Heart right ventricle (tissue), 16 donors: ENCODE data around the gene SPATA17. TPM values are rescaled to one million over a fixed set of nuclear protein-coding genes. Genes with fewer than 3 reads are reported as not detected.

Experiments used
- ATAC-seq, 8 donors: fragments of 200-7000 bp; cut with Tn5 transposase; one replicate each; pipeline ENCODE4 v1.9.1; 2020; ENCODE audit warnings: mild to moderate bottlenecking in 8 of 8, moderate library complexity in 8 of 8, moderate number of reproducible peaks in 1 of 8
- DNase-seq, 2 donors: peaks; one replicate each; pipeline ENCODE4 v3.0.0-alpha.2; 2020
- H3K27ac ChIP-seq, 10 donors: fragments of 200-600 bp; sonication (generic) in 2 of 10; one replicate each; pipeline versions ENCODE4 v1.5.0 to v1.8.0; 2020 to 2022; ENCODE audit warnings: mild to moderate bottlenecking in 3 of 10
- H3K27me3 ChIP-seq, 7 donors: fragments of 200-600 bp; one replicate each; pipeline ENCODE4 v1.8.0; 2021 to 2022; ENCODE audit warnings: mild to moderate bottlenecking in 2 of 7
- H3K36me3 ChIP-seq, 9 donors: fragments of 200-600 bp; sonication (generic) in 1 of 9; one replicate each; pipeline versions ENCODE4 v1.5.0 to v1.8.0; 2020 to 2022; ENCODE audit warnings: mild to moderate bottlenecking in 2 of 9
- H3K4me1 ChIP-seq, 9 donors: fragments of 200-600 bp; sonication (generic) in 1 of 9; one replicate each; pipeline versions ENCODE4 v1.5.0 to v1.8.0; 2020 to 2022; ENCODE audit warnings: mild to moderate bottlenecking in 4 of 9
- H3K4me3 ChIP-seq, 10 donors: fragments of 200-600 bp; sonication (generic) in 2 of 10; one replicate each; pipeline versions ENCODE4 v1.5.0 to v1.8.0; 2020 to 2022; ENCODE audit warnings: mild to moderate bottlenecking in 7 of 10, moderate library complexity in 2 of 10
- H3K9me3 ChIP-seq, 11 donors: fragments of 200-600 bp in 10 of 11; sonication (generic) in 2 of 11; one replicate each; pipeline versions ENCODE4 v1.5.0 to v1.8.0; 2013 to 2022; ENCODE audit warnings: mild to moderate bottlenecking in 2 of 11, control low read depth in 1 of 11, moderate library complexity in 1 of 11
- WGBS, 2 donors: extraction: QIAGEN DNeasy Blood & Tissue Kit; methylation state at CpG; one replicate each; pipeline ENCODE4 v1.1.7; 2013; ENCODE audit warnings: inconsistent platforms in 1 of 2; 5-methylcytosine and 5-hydroxymethylcytosine counted together
- intact Hi-C, 10 donors: fragments of 100-400 bp; cut with DNase I; formaldehyde crosslinking; loops; one replicate each; pipeline versions ENCODE4 v1.11.1 to v1.14.2; 2022
- polyA plus RNA-seq, 2 donors: library from polyadenylated mRNA; stranded (reverse); fragments of 200-250 nt; gene quantifications; one replicate each; pipeline ENCODE4 v1.2.3, GENCODE V29; 2013
- total RNA-seq, 10 donors: library from RNA; stranded (reverse); fragmentation: NEBNext Ultra II Directional in 3 of 10; extraction: Animal tissue kit (Norgen Biotek cat#: 25700) in 3 of 10; gene quantifications; one replicate each; pipeline versions ENCODE4 v1.2.1 to v1.2.4, GENCODE V29; 2021 to 2023
- TF ChIP-seq, protein P1 (sequence below), 9 donors: fragments of 200-600 bp; sonication (generic) in 2 of 9; IDR thresholded peaks; one replicate each; pipeline versions ENCODE4 v1.5.0 to v1.8.0; 2021 to 2022; ENCODE audit warnings: antibody characterized with exemption in 9 of 9, mild to moderate bottlenecking in 5 of 9, moderate library complexity in 1 of 9
- donor health status: Arrhythmogenic right ventricular cardiomyopathy.
- donor health status: ischemic (EF 13 %, LVEDD 7.1; RV severe dilation, severe dysfunction).
- donor health status: healthy with polysubstance abuse.
- donor health status: DM: no; HTN: yes; CAD: no.
- donor health status: DM: no; HTN: no; CAD: no.
- donor health status: ischemic (EF 25% LVEDD 6.9; RV normal size, moderate dysfunction).
- donor health status: ischemic (EF 25% LVEDD 5.7; RV mildly dilated, moderate dysfunction).
- donor health status: healthy.
- donor health status: DM: yes; HTN: yes; CAD: no.
- donor health status: Ischemic cardiomyopathy.
- donor health status: ischemic (EF 35%, LVEDD 5.7; RV mildly dilated, moderate dysfunction).
- donor health status: nonischemic (EF 11% LVEDD 7.7; RV severe dilation, severe dysfunction).
- donor health status: DM: yes; HTN: yes; CAD: no.
- donor health status: PGD.
- donor health status: ischemic (EF 29% LVEDD 5.4; RV normal size, mild dysfunction).
- donor health status: nonischemic (EF 23%, LVEDD 6.1; RV moderate dilation, normal function).

Gene SPATA17
- total and polyA plus RNA-seq, 12 donors = 0.51 to 3.3 (median 1.3) TPM

DNA sequence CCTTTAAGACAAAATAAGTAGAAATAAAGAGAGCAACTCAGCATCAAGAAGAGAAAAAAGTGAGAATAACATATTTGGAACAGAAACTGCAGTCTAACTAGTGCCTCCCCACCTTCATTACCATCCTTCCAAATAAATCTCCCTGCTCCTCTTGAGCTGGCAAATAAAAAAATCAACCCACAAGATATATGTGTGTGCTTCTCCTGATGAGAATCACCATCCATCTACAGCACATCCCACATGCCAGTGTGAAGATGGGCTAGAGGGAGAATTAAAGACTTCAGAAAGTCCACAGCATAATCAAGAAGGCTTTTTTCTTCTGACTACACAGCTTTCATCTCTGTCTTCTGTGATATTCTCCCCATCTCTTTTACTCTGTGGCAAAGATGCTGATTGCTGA, 244.1 kb downstream of the SPATA17 start:
- intact Hi-C loops = no loop called here
- no peak overlapping the region for H3K4me3 ChIP-seq
- ATAC-seq (no peak), DNase-seq (no peak)
- H3K27ac ChIP-seq = no peak overlapping the region
- no peaks in the 10 kb centered on the region for H3K4me1 ChIP-seq
- no peaks in the 10 kb centered on the region for H3K36me3 ChIP-seq
- TF ChIP-seq, protein P1, sequence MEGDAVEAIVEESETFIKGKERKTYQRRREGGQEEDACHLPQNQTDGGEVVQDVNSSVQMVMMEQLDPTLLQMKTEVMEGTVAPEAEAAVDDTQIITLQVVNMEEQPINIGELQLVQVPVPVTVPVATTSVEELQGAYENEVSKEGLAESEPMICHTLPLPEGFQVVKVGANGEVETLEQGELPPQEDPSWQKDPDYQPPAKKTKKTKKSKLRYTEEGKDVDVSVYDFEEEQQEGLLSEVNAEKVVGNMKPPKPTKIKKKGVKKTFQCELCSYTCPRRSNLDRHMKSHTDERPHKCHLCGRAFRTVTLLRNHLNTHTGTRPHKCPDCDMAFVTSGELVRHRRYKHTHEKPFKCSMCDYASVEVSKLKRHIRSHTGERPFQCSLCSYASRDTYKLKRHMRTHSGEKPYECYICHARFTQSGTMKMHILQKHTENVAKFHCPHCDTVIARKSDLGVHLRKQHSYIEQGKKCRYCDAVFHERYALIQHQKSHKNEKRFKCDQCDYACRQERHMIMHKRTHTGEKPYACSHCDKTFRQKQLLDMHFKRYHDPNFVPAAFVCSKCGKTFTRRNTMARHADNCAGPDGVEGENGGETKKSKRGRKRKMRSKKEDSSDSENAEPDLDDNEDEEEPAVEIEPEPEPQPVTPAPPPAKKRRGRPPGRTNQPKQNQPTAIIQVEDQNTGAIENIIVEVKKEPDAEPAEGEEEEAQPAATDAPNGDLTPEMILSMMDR (IDR thresholded peaks at IDR 0.05) = no peak
- H3K9me3 ChIP-seq = no peaks in the 10 kb centered on the region
- peaks cover 0 to 3% (median 0%) of the 10 kb centered on the region in 7 donors for H3K27me3 ChIP-seq

DNA sequence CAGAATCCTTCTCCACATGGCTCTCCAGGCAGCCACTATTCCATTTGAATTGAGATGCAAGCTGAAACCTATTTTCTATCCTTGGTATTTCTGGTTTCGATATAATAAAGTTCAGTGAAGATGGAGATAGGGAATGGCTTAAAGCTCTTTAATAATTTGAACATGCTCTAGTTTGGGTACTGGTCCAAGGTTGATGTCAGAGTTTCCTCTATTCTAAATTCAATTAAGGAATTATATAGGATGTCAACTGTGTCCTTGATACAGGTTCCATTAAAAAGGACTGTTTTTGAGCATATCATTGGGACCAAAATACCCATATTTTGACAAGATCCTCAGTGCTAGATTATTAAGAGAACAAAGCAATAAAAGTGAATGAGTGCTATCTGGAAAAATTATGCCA, 245.3 kb downstream of the SPATA17 start:
- no peaks in the 10 kb centered on the region for H3K36me3 ChIP-seq
- ATAC-seq = no peak
- no peaks in the 10 kb centered on the region for H3K4me1 ChIP-seq
- H3K27me3 ChIP-seq = peaks cover 0 to 3% (median 0%) of the 10 kb centered on the region in 7 donors
- 89 to 93% methylated on average over 1 of the region's 1 CpG for WGBS, 2 donors
- no peak overlapping the region for H3K27ac ChIP-seq
- TF ChIP-seq, protein P1 (IDR thresholded peaks at IDR 0.05) = no peak
- intact Hi-C loops = no loop called here
- no peak overlapping the region for H3K4me3 ChIP-seq
- no peaks in the 10 kb centered on the region for H3K9me3 ChIP-seq
- DNase-seq = no peak

DNA sequence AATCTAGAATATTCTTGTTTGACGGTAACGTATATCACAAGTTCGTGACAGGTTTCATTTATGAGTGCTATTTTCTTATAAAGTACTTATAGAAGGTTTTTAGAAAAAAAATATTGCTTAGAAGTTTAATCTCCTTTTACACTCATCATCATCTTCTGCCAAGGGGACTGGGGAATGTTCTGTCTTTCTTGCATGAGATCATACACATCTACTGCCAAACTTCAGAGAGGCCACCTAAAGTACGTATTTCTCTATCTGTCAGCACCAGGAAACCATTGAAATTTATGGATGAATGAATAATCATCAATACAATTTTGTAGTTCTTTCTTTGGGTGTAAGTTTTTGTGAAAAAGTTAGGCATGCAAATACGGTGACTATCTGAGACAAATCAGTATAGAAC, 245.8 kb downstream of the SPATA17 start:
- intact Hi-C loops = no loop called here
- no peaks in the 10 kb centered on the region for H3K9me3 ChIP-seq
- H3K4me1 ChIP-seq = no peaks in the 10 kb centered on the region
- TF ChIP-seq, protein P1 (IDR thresholded peaks at IDR 0.05) = no peak
- 71 to 85% methylated on average over 5 of the region's 5 CpGs for WGBS, 2 donors
- DNase-seq (no peak), ATAC-seq (no peak)
- peaks cover 0 to 3% (median 0%) of the 10 kb centered on the region in 7 donors for H3K27me3 ChIP-seq
- no peak overlapping the region for H3K4me3 ChIP-seq
- no peaks in the 10 kb centered on the region for H3K36me3 ChIP-seq
- no peak overlapping the region for H3K27ac ChIP-seq

DNA sequence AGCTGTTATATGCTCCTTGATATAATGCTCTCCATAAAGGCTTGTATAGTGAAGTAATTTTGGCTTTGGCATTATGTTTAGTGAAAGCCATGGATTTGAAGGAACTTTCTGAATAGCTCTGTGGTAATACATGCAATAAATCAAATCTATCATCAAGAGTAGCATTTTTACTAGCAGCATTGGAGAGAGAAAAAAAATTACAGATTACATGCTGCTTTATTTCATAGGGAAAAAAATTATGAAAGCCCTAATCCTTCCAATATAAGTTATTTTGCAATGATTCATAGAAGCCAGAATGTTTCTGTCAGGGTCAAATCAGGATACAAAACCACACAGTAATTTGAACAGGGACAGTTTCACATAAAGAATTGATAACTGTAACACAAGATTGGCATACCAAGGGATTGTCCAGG, 250.0 kb downstream of the SPATA17 start:
- no peaks in the 10 kb centered on the region for H3K9me3 ChIP-seq
- no peak overlapping the region for H3K4me3 ChIP-seq
- peaks cover 0 to 3% (median 0%) of the 10 kb centered on the region in 7 donors for H3K27me3 ChIP-seq
- TF ChIP-seq, protein P1 (IDR thresholded peaks at IDR 0.05) = no peak
- DNase-seq = no peak
- H3K4me1 ChIP-seq = no peaks in the 10 kb centered on the region
- H3K36me3 ChIP-seq = no peaks in the 10 kb centered on the region
- intact Hi-C loops = no loop called here
- ATAC-seq = no peak
- no peak overlapping the region for H3K27ac ChIP-seq
